NCI-H345 treated with DMSO at 0.1 percent for 48 hours (cell line): ENCODE data around the gene HOTAIR.

Experiments used
- DNase-seq: peaks from one replicate; lab custom pipeline; 2025; ENCODE audit not compliant: unreplicated experiment; lab: John Stamatoyannopoulos, UW

HOTAIR gene

DNA sequence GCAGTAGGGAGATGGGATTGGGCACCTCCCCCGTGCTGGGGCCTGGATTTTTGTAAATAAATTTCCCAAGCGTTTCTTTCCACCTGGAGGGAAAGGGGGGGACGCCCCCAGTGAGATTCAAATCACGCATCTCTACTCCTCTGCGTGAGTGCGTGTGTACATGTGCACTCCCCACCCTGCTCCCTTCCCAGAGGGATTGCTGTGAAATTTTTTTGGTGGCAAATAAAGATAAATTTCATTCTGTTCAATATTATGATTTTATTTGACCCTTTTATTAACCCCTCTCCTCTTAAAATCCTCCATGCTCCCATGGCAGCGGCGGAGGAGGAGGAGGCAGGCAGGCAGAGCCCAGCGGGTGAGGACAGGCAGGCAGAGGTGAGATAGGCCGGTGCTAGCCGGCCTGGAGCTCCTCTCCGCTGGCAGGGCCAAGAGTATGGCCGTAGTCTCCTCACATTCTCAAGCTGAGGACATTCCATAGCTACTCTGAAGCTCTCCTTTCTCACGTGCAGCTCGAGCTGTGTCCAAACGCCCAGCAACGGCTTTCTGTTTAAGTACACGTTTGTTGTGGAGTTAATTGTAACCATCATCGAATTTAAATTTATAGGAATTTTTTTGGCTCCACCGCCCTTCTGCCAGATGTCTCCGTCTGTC, 1.5 kb upstream of the HOTAIR start:
- no peak for DNase-seq

DNA sequence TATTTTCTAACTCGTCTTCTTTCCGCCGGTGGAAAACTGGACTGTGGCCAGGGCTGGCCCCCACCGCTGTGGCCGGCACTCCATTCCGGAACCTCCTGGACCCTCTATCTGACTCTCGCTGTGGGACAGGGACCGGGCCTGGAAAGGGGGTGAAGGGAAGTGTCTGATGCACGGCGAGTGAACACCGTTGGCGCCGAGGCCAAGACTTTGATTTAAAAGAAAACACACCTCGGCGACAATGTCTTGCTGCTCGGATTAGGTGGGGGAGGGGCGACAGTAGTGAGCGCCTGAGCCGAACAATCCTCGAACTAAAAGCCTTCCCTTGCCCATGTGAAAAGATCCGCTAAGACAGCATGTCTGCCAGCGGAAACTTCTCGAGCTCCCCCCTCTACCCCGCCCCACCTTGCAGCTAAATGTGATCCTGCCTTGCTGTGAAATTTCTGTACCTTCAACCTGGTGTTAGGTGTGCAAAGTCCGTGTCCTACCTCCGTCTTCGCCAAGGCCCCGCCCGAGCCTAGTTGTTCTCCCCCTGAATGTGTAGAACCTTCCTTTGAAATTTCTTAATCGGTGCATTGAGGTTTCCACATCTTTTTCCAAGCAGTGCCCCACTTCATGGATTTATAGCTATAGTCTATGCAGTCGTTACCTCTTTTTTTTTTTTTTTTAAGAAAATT, 862 bp upstream of the HOTAIR start:
- no peak for DNase-seq

GRCh38 chr12:53975064-53975471, 314 bp upstream of the HOTAIR start:
- no peak for DNase-seq

- no peak for DNase-seq
These were observed 1.3 kb downstream of the HOTAIR start for GRCh38 chr12:53973236-53974042.

DNA sequence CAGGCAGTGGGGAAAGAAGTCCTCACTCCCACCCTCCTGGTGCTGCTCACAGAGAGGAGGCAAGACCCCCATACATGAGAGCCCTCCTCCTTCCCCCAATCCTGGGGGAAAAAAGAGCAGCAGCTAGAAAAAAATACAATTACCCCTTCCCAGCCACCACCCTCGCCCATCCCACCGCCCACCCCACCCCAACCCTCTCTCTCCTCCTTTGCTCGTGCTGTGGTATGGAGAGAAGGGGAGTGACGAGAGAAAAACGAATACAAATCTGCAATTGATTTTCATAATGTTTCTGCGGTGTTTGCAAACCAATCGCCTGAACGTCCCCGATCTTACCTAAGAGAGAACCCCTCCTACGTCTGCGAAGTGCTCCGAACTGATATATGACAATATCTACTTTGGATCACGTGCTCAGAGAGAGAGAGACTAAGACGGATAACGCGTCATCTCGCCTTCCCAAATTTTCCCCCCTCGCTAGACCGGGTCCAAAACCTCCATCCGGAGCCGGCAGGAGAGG, 2.0 kb downstream of the HOTAIR start, which contains the start of gene HOXC11:
Gene HOXC11, plus strand, starts transcription at position 405 of the 514 bp plus-strand sequence. CDS start 116 bp downstream, outside the sequence.
- DNase-seq, result no peak

DNA sequence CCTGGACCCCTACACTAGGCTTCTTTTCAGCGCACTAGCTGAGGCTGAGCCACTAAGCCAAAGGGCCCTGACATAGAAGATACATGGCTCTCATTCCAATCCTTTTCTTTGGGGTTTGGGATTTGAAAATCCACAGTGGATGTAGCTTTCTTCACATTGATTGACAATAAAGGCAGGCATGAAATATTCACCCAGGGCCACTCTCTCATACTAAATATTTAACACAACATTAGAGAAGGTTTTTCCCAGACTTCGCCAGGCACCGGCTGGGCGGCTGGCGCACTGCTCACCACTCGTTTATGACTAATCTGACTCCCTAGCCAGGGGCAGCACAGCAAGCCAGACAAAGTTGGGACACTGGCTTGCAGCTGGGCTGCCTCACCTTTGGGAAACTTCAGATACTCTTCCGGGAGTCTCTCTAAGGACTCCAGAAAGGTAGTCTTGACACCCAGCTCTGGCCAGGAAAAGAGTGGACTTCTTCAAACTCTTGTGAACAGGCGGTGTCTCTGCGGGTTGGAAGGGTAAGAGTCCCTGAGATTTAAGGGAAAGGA, 2.5 kb downstream of the HOTAIR start:
- no peak for DNase-seq

- no peak for DNase-seq
These were observed 3.1 kb downstream of the HOTAIR start for GRCh38 chr12:53971686-53972085.

- DNase-seq, result no peak
These were observed 3.6 kb downstream of the HOTAIR start for GRCh38 chr12:53971129-53971528.

GRCh38 chr12:53970451-53970850, 4.3 kb downstream of the HOTAIR start:
- DNase-seq, result no peak

- no peak for DNase-seq
These were observed 5.0 kb downstream of the HOTAIR start for GRCh38 chr12:53969588-53970259.

- no peak for DNase-seq
These were observed 6.3 kb downstream of the HOTAIR start for GRCh38 chr12:53968214-53969127.

- DNase-seq, result no peak
These were observed 7.3 kb downstream of the HOTAIR start for GRCh38 chr12:53967421-53967925.

DNA sequence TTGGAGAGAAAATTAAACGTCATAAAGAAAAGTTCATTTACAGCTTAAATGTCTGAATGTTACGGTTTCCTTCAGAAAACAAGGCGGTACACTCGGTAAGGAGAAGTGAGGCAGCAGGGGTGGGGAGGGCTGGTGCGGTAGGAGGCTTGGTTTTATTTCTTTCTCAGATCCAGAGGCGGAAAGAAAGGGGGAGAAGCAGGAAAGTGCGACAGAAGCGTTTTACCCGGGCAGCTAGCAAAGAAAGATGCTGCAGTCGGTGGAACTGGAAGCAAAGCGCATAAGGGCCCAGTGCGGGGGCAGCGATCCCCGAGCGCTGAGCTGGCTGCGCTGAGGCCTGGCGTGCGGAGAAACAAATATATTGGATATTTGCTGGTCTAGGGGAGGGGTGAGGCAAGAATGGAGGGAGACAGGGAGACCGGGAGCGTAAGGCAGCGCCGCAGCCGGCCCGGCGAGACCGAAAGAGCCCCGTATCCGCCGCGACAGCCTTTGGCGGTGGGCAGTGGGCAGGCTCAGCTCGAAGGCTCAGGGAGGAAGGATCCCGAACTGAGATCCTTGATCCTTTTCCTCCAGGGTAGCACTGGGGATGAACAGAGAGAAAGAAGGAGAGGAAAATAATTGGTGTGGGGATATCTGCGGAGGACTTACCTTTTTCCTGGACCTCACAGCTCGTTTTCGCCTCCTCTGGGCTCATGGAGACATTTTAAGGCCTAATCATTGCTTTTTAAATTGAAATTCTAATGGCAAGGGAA, 8.2 kb downstream of the HOTAIR start:
- no peak for DNase-seq

- no peak for DNase-seq
These were observed 8.7 kb downstream of the HOTAIR start for GRCh38 chr12:53966085-53966384.

DNA sequence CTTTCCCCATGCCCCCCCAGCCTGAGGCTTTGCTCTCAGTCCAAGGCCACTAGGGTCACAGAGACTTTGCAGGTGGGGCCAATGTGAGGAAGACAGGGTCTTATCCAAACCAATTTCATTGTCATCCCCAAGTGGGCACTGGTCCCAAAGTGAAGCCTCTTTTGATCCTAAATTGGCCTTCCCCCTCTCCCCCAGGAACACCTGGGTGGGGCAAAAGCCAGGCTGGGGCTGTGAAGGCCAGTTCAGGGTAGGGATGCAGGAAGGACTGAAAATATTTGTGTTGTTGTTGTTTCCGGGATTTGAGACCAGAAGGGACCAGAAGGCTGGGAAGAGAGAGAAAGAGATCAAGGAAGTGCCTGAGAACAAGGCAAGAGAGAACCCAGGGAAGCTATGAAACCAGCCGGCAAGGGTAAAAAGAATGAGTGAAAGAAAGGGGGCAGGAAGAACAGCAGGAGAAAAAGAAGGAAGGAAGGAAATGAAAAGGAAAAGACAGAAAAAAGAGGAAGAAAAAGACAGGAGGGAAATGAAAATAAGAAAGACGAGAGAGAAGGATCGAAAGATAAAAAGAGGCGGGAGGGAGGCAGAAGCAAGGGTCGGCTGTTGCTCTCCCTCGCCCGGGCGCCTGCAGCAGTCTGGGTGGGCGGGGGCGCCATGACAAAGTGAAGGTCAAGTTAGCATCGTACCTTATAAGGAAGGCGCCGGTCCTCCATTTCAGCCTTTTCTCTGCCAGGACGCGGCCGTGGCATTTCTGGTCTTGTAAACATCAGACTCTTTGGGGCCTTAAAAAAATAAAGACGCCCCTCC, 9.3 kb downstream of the HOTAIR start:
- no peak for DNase-seq

- no peak for DNase-seq
These were observed 10.4 kb downstream of the HOTAIR start for GRCh38 chr12:53964315-53964713.

DNA sequence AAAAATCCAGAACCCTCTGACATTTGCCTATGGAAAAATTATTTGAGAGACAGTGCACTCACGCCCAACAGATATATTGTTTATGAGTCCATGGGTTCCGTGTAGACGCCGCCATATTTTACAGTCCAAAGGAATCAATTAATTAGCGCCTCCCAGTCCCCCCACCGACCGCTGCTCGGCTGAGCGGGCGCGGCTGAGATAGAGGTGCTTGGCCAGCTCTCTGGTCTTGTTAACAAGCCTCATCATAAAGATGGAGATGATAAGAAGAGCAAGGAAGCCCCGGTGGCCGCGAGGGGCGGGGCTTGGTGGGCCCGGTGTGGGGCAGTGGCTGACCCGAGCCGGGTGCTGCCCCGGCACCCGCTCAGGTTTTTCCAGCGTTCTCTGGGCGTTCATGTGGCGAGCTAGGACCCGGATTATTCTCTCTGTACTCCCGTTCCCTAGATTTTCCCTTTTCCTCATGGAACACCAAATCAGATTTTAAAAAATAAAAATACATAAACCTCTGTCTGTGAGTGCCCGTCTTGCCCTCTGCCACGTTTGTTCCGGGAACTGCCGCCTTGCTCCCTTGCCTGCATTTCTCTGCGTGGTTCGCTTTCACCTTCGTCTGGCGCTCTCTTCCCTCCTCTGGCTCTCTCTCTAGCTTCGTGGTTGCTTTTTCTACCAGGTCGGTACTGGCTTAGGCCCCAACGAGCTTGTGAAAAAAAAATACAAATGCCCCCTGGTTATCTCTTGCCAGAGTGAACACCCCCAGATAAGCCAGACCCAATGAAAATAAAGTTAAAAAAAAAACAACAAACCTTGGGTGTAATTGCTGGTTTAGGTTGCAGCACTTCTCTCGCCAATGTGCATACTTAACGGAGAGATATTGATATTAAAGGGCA, 11.1 kb downstream of the HOTAIR start:
- DNase-seq, result no peak
